Heart left ventricle (tissue), 16 donors: Measurements from ENCODE around the gene PCYT2. TPM values are rescaled to one million over a fixed set of nuclear protein-coding genes. Genes with fewer than 3 reads are reported as not detected.

Experiments
- ATAC-seq, 4 donors: fragments of 200-7000 bp; cut with Tn5 transposase; one replicate each; pipeline ENCODE4 v1.9.1; 2020 to 2022; ENCODE audit warnings: moderate library complexity in 4 of 4, mild to moderate bottlenecking in 3 of 4, moderate number of reproducible peaks in 1 of 4
- DNase-seq, 5 donors: peaks; one replicate each; pipeline ENCODE4 v3.0.0-alpha.2; 2020
- H3K27ac ChIP-seq, 12 donors: fragments of 200-600 bp; sonication (generic) in 4 of 12; one replicate each; pipeline versions ENCODE4 v1.5.0 to v1.8.0; 2016 to 2022; ENCODE audit warnings: mild to moderate bottlenecking in 2 of 12
- H3K27me3 ChIP-seq, 9 donors: fragments of 200-600 bp; sonication (generic) in 2 of 9; one replicate each; pipeline versions ENCODE4 v1.5.1 to v1.8.0; 2016 to 2022; ENCODE audit warnings: mild to moderate bottlenecking in 3 of 9
- H3K36me3 ChIP-seq, 9 donors: fragments of 200-600 bp; sonication (generic) in 2 of 9; one replicate each; pipeline versions ENCODE4 v1.5.0 to v1.8.0; 2018 to 2022; ENCODE audit warnings: mild to moderate bottlenecking in 2 of 9
- H3K4me1 ChIP-seq, 12 donors: fragments of 200-600 bp; sonication (generic) in 4 of 12; one replicate each; pipeline versions ENCODE4 v1.5.0 to v1.8.0; 2016 to 2022; ENCODE audit warnings: mild to moderate bottlenecking in 3 of 12
- H3K4me3 ChIP-seq, 12 donors: fragments of 200-600 bp; sonication (generic) in 4 of 12; one replicate each; pipeline versions ENCODE4 v1.5.0 to v1.8.0; 2017 to 2022; ENCODE audit warnings: mild to moderate bottlenecking in 9 of 12, moderate library complexity in 4 of 12
- H3K9me3 ChIP-seq, 12 donors: fragments of 200-600 bp; sonication (generic) in 4 of 12; one replicate each; pipeline versions ENCODE4 v1.5.0 to v1.8.0; 2016 to 2022; ENCODE audit warnings: mild to moderate bottlenecking in 1 of 12
- CTCF ChIP-seq, 12 donors: fragments of 200-600 bp; sonication (generic) in 4 of 12; IDR thresholded peaks; one replicate each; pipeline versions ENCODE4 v1.5.0 to v1.8.0; 2018 to 2022; ENCODE audit warnings: antibody characterized with exemption in 12 of 12, mild to moderate bottlenecking in 5 of 12
- POLR2A ChIP-seq, 2 donors: fragments of 450-650 bp; IDR thresholded peaks; one replicate each; pipeline ENCODE4 v1.6.1; 2017; ENCODE audit warnings: antibody characterized with exemption in 2 of 2, mild to moderate bottlenecking in 2 of 2, moderate library complexity in 2 of 2
- WGBS, 4 donors: extraction: QIAGEN DNeasy Blood & Tissue Kit in 2 of 4; methylation state at CpG; one replicate each; pipeline versions ENCODE4 v1.1.5 to v1.1.7; 2013 to 2018; 5-methylcytosine and 5-hydroxymethylcytosine counted together
- intact Hi-C, 10 donors: fragments of 100-400 bp; cut with DNase I; formaldehyde crosslinking; loops; one replicate each; pipeline versions ENCODE4 v1.11.1 to v1.14.2; 2022
- polyA plus RNA-seq, 2 donors: library from polyadenylated mRNA; stranded (reverse); fragments of 200-250 nt; gene quantifications; one replicate each; pipeline ENCODE4 v1.2.3, GENCODE V29; 2013
- total RNA-seq, 9 donors: library from RNA; depleted of rRNA in 2 of 9; stranded (reverse); fragments of >200 nt in 2 of 9; fragmentation: NEBNext Ultra II Directional in 3 of 9; extraction: Animal tissue kit (Norgen Biotek cat#: 25700) in 3 of 9; gene quantifications; one replicate each; pipeline versions ENCODE4 v1.1.0 to v1.2.4, GENCODE V29; 2016 to 2023
- donor health status: ischemic (EF 13 %, LVEDD 7.1; RV severe dilation, severe dysfunction).
- donor health status: healthy with polysubstance abuse.
- donor health status: DM: no; HTN: yes; CAD: no.
- donor health status: DM: no; HTN: no; CAD: no.
- donor health status: ischemic (EF 25% LVEDD 6.9; RV normal size, moderate dysfunction).
- donor health status: ischemic (EF 25% LVEDD 5.7; RV mildly dilated, moderate dysfunction).
- donor health status: healthy.
- donor health status: DM: yes; HTN: yes; CAD: no.
- donor health status: ischemic (EF 35%, LVEDD 5.7; RV mildly dilated, moderate dysfunction).
- donor health status: nonischemic (EF 11% LVEDD 7.7; RV severe dilation, severe dysfunction).
- donor health status: DM: yes; HTN: yes; CAD: no.
- donor health status: PGD.
- donor health status: ischemic (EF 29% LVEDD 5.4; RV normal size, mild dysfunction).
- donor health status: nonischemic (EF 23%, LVEDD 6.1; RV moderate dilation, normal function).

The PCYT2 gene
- total and polyA plus RNA-seq, 11 donors, result 28.8 to 85.5 (median 49.7) TPM

DNA sequence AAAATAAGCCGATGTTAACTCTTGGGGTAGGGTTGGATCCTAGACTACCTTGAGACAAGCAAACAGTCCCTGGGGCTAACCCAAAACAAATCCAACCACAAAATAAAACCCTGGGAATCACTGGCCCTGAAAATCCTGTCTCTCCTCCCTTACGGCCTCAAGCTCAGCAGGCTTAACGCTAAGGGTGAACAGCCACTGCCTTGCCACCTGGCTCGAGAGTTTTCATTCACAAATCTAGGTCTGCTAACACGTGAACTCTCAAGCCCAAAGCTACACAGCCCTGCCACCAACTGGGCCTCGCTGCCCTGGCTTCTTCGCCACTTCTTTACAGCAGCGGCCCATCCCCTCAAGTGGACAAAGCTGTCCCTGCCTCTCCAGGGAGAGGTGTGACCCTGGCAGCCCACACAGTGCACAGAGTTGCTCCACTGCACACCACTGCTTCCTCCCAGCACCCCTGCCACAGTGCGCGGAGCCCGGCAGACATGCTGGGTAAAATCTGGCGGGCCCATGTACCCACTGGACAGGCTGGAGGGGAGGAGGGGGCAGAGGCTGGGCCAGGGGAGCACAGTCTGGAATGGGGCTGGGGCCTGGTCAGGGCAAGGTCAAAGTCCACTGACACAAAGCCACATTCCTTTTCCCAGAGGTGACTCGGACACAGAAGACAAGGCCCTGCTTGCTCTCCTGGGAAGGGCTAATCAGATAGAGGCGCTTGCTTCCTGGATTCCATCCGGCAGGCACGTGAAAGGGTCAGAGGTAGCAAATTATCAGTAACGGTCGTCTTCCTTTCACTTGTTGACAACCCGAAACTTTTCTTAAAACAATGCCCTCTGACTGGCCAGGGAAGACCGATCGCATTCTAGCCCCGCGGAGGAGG, 996 bp downstream of the PCYT2 start:
- Histone ChIP-seq H3K9me3 (no peaks in the 10 kb centered on the region), H3K27me3 (no peaks in the 10 kb centered on the region), H3K36me3 (peaks cover 0 to 62% (median 32%) of the 10 kb centered on the region in 9 donors), H3K4me3 (peak overlapping the region; percentile 63 to 98 (median 80)), H3K27ac (peak overlapping the region in 10 of 12 donors; percentile 17 to 81 (median 50)), H3K4me1 (peaks cover 5 to 25% (median 14%) of the 10 kb centered on the region in 12 donors)
- intact Hi-C loops, result no loop called here
- ATAC-seq (peak in 2 of 4 donors; percentile 2), DNase-seq (no peak)
- 32 to 40% (median 34%) methylated on average over 19 to 23 of the region's 23 CpGs for WGBS, 4 donors
- TF ChIP-seq POLR2A (IDR thresholded peaks at IDR 0.05) (no peak), CTCF (IDR thresholded peaks at IDR 0.05) (no peak)

DNA sequence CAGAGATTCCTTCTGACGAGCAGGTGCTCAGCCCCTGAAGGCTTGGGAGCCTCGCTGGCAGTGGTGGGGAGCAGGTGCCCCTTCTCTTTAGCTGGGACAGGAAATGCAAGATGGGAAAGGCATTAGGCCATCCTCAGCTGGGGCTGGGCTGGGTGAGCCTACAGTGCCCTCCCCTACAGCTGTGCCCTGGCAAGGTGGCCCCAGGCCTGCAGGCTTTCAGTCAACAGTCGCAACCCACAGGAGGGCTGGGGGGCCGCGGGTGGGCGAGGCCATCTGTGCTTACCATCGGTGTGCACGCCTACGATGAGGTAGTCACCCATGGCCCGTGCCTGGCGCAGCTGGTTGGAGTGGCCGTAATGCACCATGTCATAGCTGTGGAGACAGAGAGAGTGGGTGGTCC, 2.0 kb downstream of the PCYT2 start:
- WGBS, 4 donors, result 95 to 100% (median 96%) methylated on average over 7 to 12 of the region's 12 CpGs
- H3K9me3 ChIP-seq, result no peaks in the 10 kb centered on the region
- DNase-seq (no peak), ATAC-seq (no peak)
- TF ChIP-seq CTCF (IDR thresholded peaks at IDR 0.05), result no peak
- TF ChIP-seq POLR2A (IDR thresholded peaks at IDR 0.05), result no peak
- peaks cover 0 to 63% (median 22%) of the 10 kb centered on the region in 9 donors for H3K36me3 ChIP-seq
- peaks cover 5 to 25% (median 14%) of the 10 kb centered on the region in 12 donors for H3K4me1 ChIP-seq
- H3K4me3 ChIP-seq, result no peak overlapping the region
- no peaks in the 10 kb centered on the region for H3K27me3 ChIP-seq
- H3K27ac ChIP-seq, result no peak overlapping the region
- intact Hi-C loops, result no loop called here

DNA sequence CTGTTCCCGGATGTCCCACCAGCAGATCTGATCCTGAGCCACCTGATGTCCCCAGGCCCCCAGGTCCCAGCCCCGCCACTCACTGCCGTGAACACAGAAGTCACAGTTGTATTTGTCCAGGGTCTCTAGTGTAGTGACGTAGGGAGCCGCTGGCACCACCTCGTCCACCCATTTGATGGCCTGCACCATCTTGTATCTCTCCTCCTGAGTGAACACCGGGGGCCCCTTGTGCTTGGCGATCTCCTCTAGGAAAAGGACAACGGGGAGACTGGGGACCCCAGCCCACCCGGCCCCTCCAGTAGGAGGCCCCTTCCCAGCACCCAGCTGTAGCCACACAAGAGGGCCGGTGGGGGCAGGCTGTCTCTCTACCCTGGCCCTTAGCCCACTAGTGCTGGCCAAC, 2.4 kb downstream of the PCYT2 start:
- no peak overlapping the region for H3K27ac ChIP-seq
- H3K27me3 ChIP-seq, result no peaks in the 10 kb centered on the region
- peaks cover 0 to 60% (median 18%) of the 10 kb centered on the region in 9 donors for H3K36me3 ChIP-seq
- no peaks in the 10 kb centered on the region for H3K9me3 ChIP-seq
- no peak for ATAC-seq
- intact Hi-C loops, result no loop called here
- peaks cover 5 to 25% (median 14%) of the 10 kb centered on the region in 12 donors for H3K4me1 ChIP-seq
- no peak overlapping the region for H3K4me3 ChIP-seq
- TF ChIP-seq POLR2A (IDR thresholded peaks at IDR 0.05), result no peak
- TF ChIP-seq CTCF (IDR thresholded peaks at IDR 0.05), result no peak
- 93 to 97% (median 95%) methylated on average over 10 to 11 of the region's 11 CpGs for WGBS, 4 donors
- DNase-seq, result no peak
